Stomach smooth muscle (tissue), 2 donors: ENCODE data around the gene MIPEP.

Experiments
- H3K27ac ChIP-seq: one replicate; pipeline ENCODE4 v1.7.0; 2013; ENCODE audit warnings: mild to moderate bottlenecking, low read length, inconsistent platforms
- H3K27me3 ChIP-seq, 2 donors: one replicate each; pipeline ENCODE4 v1.7.0; 2013; ENCODE audit warnings: low read length in 2 of 2; ENCODE audit not compliant: insufficient read depth in 2 of 2, control insufficient read depth in 1 of 2
- H3K36me3 ChIP-seq, 2 donors: one replicate each; pipeline ENCODE4 v1.7.0; 2013; ENCODE audit warnings: low read length in 2 of 2; ENCODE audit not compliant: control insufficient read depth in 2 of 2, insufficient read depth in 2 of 2
- H3K4me1 ChIP-seq: one replicate; pipeline ENCODE4 v1.7.0; 2013; ENCODE audit warnings: low read length; ENCODE audit not compliant: control insufficient read depth, insufficient read depth
- H3K4me3 ChIP-seq, 2 donors: one replicate each; pipeline ENCODE4 v1.7.0; 2013; ENCODE audit warnings: low read length in 2 of 2
- H3K9ac ChIP-seq, 2 donors: one replicate each; pipeline ENCODE4 v1.7.0; 2013; ENCODE audit warnings: low read length in 2 of 2, mild to moderate bottlenecking in 1 of 2
- H3K9me3 ChIP-seq, 2 donors: one replicate each; pipeline ENCODE4 v1.7.0; 2013; ENCODE audit warnings: low read length in 2 of 2; ENCODE audit not compliant: control insufficient read depth in 2 of 2
- donor health status: healthy.
- donor health status: Pancreatic carcinoma.

Gene MIPEP

GRCh38 chr13:23811366-23812062 is 77.7 kb downstream of the MIPEP start:
- no peaks in the 10 kb centered on the region for H3K9me3 ChIP-seq
- no peaks in the 10 kb centered on the region for H3K27me3 ChIP-seq
- H3K9ac ChIP-seq: no peak overlapping the region
- no peak overlapping the region for H3K4me3 ChIP-seq
- no peaks in the 10 kb centered on the region for H3K4me1 ChIP-seq
- H3K36me3 ChIP-seq: no peaks in the 10 kb centered on the region
- H3K27ac ChIP-seq: no peak overlapping the region

DNA sequence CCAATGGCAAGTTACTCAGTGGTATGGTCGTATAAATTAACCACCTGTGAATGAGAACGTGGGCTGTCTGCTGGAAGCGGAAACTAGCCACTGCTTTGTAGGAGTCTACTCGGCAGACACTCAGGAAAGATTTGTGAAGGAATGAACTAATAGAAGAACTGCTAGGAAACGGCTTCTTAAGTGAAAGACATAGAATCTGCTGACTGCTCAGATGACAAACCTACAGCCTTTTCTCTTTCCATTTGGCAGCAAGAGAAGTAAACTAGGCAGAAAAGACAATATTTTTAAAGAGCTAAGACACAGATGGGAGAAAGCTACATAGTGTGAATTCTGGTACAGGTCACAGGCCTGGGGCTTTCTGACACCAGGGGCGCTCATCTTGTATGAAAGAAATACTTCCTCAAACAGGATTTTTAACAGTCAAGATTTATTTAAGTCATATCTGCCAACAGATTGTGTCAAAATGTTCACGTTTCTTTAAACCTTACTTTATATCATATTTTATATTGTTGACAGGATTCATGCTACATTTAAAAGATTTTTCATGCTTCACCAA is 78.4 kb downstream of the MIPEP start:
- no peaks in the 10 kb centered on the region for H3K27me3 ChIP-seq
- no peaks in the 10 kb centered on the region for H3K4me1 ChIP-seq
- peaks cover 1% of the 10 kb centered on the region in 2 donors for H3K36me3 ChIP-seq
- H3K4me3 ChIP-seq: no peak overlapping the region
- H3K9ac ChIP-seq: no peak overlapping the region
- H3K27ac ChIP-seq: no peak overlapping the region
- no peaks in the 10 kb centered on the region for H3K9me3 ChIP-seq

- H3K4me3 ChIP-seq: no peak overlapping the region
- no peaks in the 10 kb centered on the region for H3K27me3 ChIP-seq
- H3K36me3 ChIP-seq: peaks cover 3 to 6% of the 10 kb centered on the region in 2 donors
- no peak overlapping the region for H3K9ac ChIP-seq
- no peak overlapping the region for H3K27ac ChIP-seq
- no peaks in the 10 kb centered on the region for H3K4me1 ChIP-seq
- no peaks in the 10 kb centered on the region for H3K9me3 ChIP-seq
These were observed 80.4 kb downstream of the MIPEP start for GRCh38 chr13:23808803-23809202.

- Histone ChIP-seq H3K27ac (no peak overlapping the region), H3K4me1 (no peaks in the 10 kb centered on the region), H3K4me3 (no peak overlapping the region), H3K9me3 (no peaks in the 10 kb centered on the region), H3K9ac (no peak overlapping the region), H3K27me3 (no peaks in the 10 kb centered on the region), H3K36me3 (peaks cover 3 to 6% of the 10 kb centered on the region in 2 donors)
These were observed 82.2 kb downstream of the MIPEP start for GRCh38 chr13:23806874-23807526.

- H3K4me3 ChIP-seq: no peak overlapping the region
- no peaks in the 10 kb centered on the region for H3K27me3 ChIP-seq
- no peaks in the 10 kb centered on the region for H3K4me1 ChIP-seq
- no peak overlapping the region for H3K27ac ChIP-seq
- H3K9ac ChIP-seq: no peak overlapping the region
- H3K9me3 ChIP-seq: no peaks in the 10 kb centered on the region
- peaks cover 3 to 6% of the 10 kb centered on the region in 2 donors for H3K36me3 ChIP-seq
These were observed 83.4 kb downstream of the MIPEP start for GRCh38 chr13:23805821-23806220.

- H3K9ac ChIP-seq: no peak overlapping the region
- no peaks in the 10 kb centered on the region for H3K9me3 ChIP-seq
- no peak overlapping the region for H3K27ac ChIP-seq
- no peaks in the 10 kb centered on the region for H3K27me3 ChIP-seq
- no peak overlapping the region for H3K4me3 ChIP-seq
- peaks cover 3 to 6% of the 10 kb centered on the region in 2 donors for H3K36me3 ChIP-seq
- no peaks in the 10 kb centered on the region for H3K4me1 ChIP-seq
These were observed 84.1 kb downstream of the MIPEP start for GRCh38 chr13:23805122-23805521.

- Histone ChIP-seq H3K9me3 (no peaks in the 10 kb centered on the region), H3K27ac (no peak overlapping the region), H3K27me3 (no peaks in the 10 kb centered on the region), H3K9ac (no peak overlapping the region), H3K4me3 (no peak overlapping the region), H3K4me1 (no peaks in the 10 kb centered on the region), H3K36me3 (peaks cover 3 to 6% of the 10 kb centered on the region in 2 donors)
These were observed 85.0 kb downstream of the MIPEP start for GRCh38 chr13:23804166-23804565.

- Histone ChIP-seq H3K36me3 (peaks cover 8% of the 10 kb centered on the region in 2 donors), H3K27ac (no peak overlapping the region), H3K9me3 (no peaks in the 10 kb centered on the region), H3K4me1 (no peaks in the 10 kb centered on the region), H3K4me3 (no peak overlapping the region), H3K9ac (no peak overlapping the region), H3K27me3 (no peaks in the 10 kb centered on the region)
These were observed 88.1 kb downstream of the MIPEP start for GRCh38 chr13:23801141-23801540.

GRCh38 chr13:23799945-23800344 is 89.3 kb downstream of the MIPEP start:
- H3K9ac ChIP-seq: no peak overlapping the region
- no peaks in the 10 kb centered on the region for H3K27me3 ChIP-seq
- H3K4me3 ChIP-seq: no peak overlapping the region
- H3K27ac ChIP-seq: no peak overlapping the region
- H3K36me3 ChIP-seq: peaks cover 3 to 5% of the 10 kb centered on the region in 2 donors
- no peaks in the 10 kb centered on the region for H3K4me1 ChIP-seq
- no peaks in the 10 kb centered on the region for H3K9me3 ChIP-seq

- no peak overlapping the region for H3K27ac ChIP-seq
- no peak overlapping the region for H3K4me3 ChIP-seq
- peaks cover 3 to 5% of the 10 kb centered on the region in 2 donors for H3K36me3 ChIP-seq
These were observed 91.8 kb downstream of the MIPEP start for GRCh38 chr13:23797276-23797903.

More at GRCh38 chr13:23797276-23797903, 91.8 kb downstream of the MIPEP start:
- Histone ChIP-seq H3K9ac (no peak overlapping the region), H3K27me3 (no peaks in the 10 kb centered on the region), H3K9me3 (no peaks in the 10 kb centered on the region), H3K4me1 (no peaks in the 10 kb centered on the region)
